Measurements from ENCODE around the gene BRD4.
"Not testable (repeated sequence)": the region's sequence is repeated elsewhere in the genome, so short reads cannot be mapped to it uniquely, and the experiment has no call there.

The BRD4 gene
- total RNA-seq: 74.3 to 86.4 reads per million in 2 donors

DNA sequence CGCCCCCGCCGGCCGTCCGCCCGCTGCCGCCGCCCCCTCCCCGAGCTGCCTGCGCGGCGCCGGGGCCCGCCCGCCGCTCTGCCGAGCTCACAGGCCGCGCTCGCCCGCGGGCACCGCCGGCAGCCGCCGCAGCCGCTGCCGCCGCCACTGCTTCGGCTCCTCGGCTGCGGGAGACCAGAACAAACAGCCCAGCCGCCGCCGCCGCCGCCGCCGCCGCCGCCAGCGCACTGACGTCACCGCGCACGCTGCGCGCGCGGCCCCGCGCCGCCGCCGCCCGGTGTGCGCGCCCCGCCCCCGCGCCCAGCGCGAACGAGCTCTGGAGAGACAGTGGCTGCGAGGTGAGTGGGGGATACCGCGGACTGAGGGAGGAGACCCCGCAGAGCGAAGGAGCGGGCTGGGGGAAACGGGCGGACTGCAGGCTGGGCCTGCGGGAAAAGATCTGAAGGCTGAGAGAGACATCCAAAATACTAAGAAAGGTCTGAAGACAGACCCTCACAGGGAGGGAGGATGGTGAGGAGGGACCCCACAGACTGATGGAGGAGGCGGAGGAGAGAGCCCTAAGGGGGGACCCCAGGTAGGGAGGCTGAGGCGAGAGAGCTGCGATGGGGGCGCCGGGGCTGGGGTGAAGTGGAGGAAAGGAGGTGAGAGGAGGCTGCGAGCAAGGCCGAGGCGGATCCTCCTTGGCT lies at the start of gene BRD4:
BRD4 (minus strand) TSS at position 229 of the 686 bp plus-strand sequence. CDS start 59,440 bp downstream, outside the sequence.
- peak; percentile 70 for DNase-seq

- DNase-seq: no peak
Measured at GRCh38 chr19:15381864-15382263, 49.5 kb upstream of the BRD4 start.

GRCh38 chr19:15381429-15381828 lies 49.1 kb upstream of the BRD4 start:
- DNase-seq: no peak

- DNase-seq: no peak
Measured at GRCh38 chr19:15379999-15380647, 47.8 kb upstream of the BRD4 start.

DNA sequence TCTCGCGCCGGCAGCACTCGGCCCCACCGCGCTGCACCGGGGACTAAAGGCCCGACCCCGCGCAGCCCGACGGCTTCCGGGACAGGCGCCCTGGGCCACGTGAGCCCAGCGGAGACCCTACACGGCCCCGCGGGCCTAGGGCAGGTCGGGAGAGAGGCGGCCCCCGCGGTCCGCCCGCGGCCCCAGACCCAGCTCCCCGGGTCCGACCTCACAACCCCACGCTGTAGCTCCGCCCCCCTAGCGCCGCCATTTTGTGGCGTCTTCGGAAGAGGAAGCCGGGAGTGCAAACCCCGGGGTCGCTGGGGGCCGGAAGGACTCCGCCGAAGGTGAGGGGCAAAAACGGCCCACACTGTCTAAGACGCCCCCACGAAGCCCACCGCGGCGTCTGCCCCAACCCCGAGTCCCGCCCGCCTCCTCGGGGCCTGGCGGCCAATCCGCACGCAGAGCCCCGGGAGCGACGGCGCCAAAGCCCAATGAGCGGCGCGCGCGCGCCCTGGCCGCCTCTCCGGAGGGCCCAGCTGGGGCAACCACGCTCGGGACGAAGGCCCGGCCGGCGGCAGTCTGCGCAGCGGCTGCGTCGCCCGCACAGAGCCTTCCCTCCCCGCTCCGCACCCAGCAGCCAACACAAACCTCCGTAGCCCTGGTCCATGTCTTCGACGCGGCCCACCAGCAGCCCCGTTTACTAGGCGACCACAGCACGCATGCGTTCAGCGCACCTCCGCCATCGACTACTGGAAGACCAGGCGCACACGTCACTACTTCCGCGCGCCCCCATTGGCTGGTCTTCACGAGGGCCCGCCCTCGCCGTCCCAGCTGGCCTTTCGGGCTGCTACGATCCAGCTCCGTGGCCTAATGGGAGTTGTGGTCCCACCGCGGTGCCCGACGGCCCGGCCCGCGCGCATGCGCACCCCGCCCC lies 47.0 kb upstream of the BRD4 start, which contains the start of gene AKAP8:
AKAP8 (minus strand) TSS at position 705 of the 916 bp plus-strand sequence; CDS start at position 649, 56 bp downstream.
- peak; percentile 94 for DNase-seq

GRCh38 chr19:15378534-15379082 lies 46.3 kb upstream of the BRD4 start:
- peak; percentile 34 for DNase-seq

DNA sequence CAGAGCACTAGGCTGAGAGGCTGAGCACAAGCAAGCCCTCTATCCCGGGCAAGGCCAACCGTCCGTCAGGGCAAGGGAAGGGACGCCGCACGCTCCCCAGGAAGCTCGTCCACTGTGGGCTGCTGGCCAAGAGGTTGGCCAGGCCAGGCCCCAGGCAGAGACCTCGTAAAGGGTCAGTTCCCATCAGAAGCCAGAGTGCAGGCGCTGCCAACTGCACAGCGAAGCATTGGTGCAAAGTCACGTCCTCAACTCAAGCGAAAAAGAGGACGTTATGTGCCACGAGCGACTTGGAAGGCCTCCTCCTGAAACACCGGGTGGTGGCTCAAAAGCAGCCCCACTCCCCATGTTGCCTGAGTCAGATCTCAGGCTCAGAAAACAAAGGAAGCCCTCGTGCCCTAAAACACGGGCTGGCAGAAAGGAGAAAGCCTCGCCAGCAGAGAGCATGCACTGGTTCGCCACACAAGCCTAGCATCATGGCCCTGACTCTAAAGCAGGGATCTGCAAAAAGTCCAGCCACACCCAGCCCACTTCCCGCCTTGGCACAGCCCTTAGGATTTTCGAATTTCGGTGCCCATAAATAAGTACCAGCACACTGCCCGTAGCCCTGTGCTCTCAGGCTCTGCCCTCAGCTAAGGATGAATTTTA lies 42.6 kb upstream of the BRD4 start:
- DNase-seq: no peak

GRCh38 chr19:15374105-15374651 lies 41.8 kb upstream of the BRD4 start:
- DNase-seq: no peak

GRCh38 chr19:15373644-15374043 lies 41.3 kb upstream of the BRD4 start:
- DNase-seq: no peak

- no peak for DNase-seq
Measured at GRCh38 chr19:15372891-15373301, 40.6 kb upstream of the BRD4 start.

GRCh38 chr19:15372470-15372869 lies 40.1 kb upstream of the BRD4 start:
- DNase-seq: no peak

GRCh38 chr19:15371786-15372380 lies 39.5 kb upstream of the BRD4 start:
- DNase-seq: no peak

DNA sequence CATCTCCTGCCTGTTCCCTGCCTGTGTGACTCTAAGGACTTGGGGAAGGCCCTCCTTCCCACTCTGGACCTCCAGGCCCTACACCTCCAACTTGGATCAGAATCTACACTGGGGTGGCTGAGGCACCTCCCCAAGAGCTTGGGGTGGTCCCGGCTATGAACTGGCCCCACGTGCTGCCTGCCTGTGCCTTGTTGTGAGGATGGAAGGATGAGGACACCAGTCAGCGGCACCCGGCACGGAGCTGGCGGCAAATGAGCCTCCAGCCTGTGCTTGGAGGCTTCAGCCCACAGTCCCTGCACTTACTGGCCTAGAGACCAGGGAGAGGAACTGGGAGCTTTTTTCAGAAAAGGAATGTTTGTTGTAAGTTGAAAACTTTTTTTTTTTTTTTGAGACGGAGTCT lies 38.8 kb upstream of the BRD4 start:
- no peak for DNase-seq

- no peak for DNase-seq
Measured at GRCh38 chr19:15369594-15369891, 37.2 kb upstream of the BRD4 start.

- no peak for DNase-seq
Measured at GRCh38 chr19:15368798-15369593, 36.7 kb upstream of the BRD4 start.

GRCh38 chr19:15368051-15368632 lies 35.8 kb upstream of the BRD4 start:
- DNase-seq: no peak

DNA sequence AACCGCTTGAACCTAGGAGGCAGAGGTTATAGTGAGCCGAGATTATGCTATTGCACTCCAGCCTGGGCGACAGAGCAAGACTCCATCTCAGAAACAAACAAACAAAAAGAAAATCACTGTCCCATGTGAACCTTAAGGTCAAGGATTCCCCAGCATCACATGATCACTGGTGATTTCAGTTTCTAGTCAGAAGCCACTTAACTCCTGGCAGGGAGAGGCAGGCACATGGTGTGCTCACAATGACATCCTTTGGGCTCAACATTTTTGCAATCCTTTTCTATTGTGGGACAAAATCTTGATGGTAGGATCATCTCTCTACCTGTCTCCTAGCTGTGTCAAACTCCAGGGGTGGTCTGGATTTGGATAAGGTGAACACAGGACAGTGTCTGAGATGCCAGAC lies 35.1 kb upstream of the BRD4 start:
- no peak for DNase-seq

- DNase-seq: no peak
Measured at GRCh38 chr19:15365264-15365663, 32.9 kb upstream of the BRD4 start.

DNA sequence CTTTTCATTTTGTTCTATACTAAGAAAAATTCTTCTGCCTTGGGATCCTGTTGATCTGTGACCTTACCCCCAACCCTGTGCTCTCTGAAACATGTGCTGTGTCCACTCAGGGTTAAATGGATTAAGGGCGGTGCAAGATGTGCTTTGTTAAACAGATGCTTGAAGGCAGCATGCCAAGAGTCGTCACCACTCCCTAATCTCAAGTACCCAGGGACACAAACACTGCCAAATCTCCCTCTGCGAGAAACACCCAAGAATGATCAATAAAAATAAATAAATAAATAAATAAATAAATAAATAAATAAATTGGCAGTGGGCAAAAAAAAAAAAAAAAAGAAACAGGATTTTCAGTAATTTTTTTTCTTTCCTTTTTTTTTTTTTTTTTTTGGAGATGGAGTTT lies 31.5 kb upstream of the BRD4 start:
- not testable (repeated sequence) for DNase-seq

GRCh38 chr19:15363048-15363447 lies 30.7 kb upstream of the BRD4 start:
- DNase-seq: not testable (repeated sequence)

GRCh38 chr19:15360015-15360414 lies 27.7 kb upstream of the BRD4 start:
- DNase-seq: not testable (repeated sequence)

Measured in T-helper 9 cell (primary cell).